22Rv1 (cell line): ENCODE data around the gene LCE4A.

ENCODE experiments used
- CTCF ChIP-seq: fragments of 450-650 bp; IDR thresholded peaks from 2 replicates; pipeline ENCODE4 v1.5.1; 2017; ENCODE audit warnings: mild to moderate bottlenecking
- ZFX ChIP-seq: fragments of 450-650 bp; IDR thresholded peaks from 2 replicates; pipeline ENCODE4 v1.6.1; 2017; ENCODE audit warnings: antibody characterized with exemption, borderline replicate concordance

- TF ChIP-seq CTCF (no peak), ZFX (no peak)
These were observed 21.0 kb downstream of the LCE4A start for GRCh38 chr1:152728986-152729385.
